ENCODE data around the gene ZFYVE28.

- TF ChIP-seq EZH2phosphoT487 (IDR thresholded peaks at IDR 0.05; ENCODE audit: insufficient read depth, low read depth) = no peak
- no peak for TF ChIP-seq EZH2 (IDR thresholded peaks at IDR 0.05; ENCODE audit: insufficient read depth, poor library complexity, severe bottlenecking)
These were observed 151.6 kb downstream of the ZFYVE28 start for GRCh38 chr4:2266821-2267220.
